NCI-H69 (cell line): Measurements from ENCODE around the gene FZD7.

Experiments used
- DNase-seq: peaks from one replicate; lab custom pipeline; 2025; lab: John Stamatoyannopoulos, UW

The FZD7 gene

DNA sequence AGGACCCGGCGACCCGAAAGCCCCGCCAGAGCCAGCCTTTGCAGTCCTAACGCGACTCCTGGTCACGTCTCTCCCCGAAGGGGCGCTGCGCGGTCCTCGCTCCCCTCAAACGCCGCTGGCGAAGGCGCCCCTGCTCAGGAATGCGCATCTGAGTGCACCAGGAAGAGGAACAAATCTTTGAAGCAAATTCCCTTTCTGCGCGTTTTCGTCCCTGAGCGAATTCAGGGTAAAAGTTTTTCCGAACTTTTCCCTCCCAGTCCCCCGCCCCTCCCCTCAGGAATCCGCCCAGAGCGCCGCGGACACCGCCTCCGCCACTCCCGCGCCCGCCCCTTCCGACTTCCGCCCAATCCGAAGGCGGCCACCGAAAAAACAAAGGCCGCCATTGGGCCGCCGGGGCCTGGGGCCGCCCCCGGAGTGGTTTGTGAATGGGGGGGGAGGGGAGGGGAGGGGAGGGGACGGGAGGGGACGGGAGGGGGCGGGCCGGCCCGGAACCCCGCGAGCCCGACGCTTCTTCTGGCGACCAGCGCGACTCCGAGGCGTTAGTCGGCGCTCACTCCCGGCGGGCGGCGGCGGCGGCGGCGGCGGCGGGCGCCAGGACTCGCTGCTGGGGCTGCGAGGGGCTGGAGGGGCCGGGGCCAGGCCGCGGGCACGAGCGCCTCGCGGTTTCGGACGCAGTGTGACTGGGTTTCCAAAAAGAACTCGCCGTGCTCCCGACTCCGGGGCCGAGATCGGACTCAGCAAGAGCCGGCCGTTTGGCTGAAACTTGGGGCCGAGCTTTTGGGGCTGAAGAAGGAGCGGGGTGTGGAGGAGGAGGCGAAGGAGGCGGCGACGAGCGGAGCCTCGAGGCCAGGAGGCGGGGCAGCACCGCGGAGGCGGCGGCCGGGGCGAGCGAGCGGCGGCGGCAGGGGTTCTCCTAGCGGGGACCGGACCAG, at the start of gene FZD7:
Gene FZD7 (plus strand): TSS at position 539 of the 932 bp plus-strand sequence. CDS start 793 bp downstream, outside the sequence.
- DNase-seq: peak; percentile 91

- no peak for DNase-seq
Observed at GRCh38 chr2:201984333-201984732, 49.3 kb upstream of the FZD7 start.

DNA sequence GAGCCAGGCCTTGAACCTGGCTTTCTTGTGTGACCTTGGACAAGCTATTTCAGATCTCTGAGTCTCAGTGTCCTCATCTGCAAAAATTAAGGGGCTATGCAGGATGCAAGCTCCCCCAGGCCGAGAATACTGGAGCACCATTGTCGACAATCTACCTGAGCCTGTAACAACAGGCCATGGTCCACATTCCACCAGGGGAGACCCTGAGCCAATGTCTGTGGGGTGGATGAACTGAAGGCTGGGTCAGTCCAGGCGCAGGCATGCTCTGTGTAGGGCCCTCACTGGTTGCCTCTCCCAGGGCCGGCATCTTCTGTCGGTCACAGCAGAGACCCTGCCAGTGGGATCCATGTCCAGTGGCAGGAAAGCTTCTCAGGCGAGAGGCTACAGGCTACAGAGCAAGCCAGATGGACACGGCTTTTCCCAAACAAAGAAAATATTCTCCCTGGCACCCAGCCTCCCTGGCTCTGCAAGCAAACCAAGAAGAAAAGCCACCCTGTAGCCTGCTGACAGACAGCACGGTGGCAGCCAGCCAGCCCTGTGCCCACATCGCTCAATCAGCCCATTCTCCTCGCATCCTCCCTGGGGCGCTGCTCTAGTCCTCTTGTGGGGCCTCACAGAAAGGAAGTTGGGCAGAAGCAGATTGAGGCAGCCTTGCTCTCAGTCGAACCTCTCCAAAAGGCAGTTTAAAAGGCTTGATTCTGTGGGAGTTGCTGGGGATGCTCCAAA, 48.7 kb upstream of the FZD7 start:
- peak; percentile 80 for DNase-seq

- DNase-seq: peak; percentile 25
Observed at GRCh38 chr2:201985728-201986462, 47.8 kb upstream of the FZD7 start.

DNA sequence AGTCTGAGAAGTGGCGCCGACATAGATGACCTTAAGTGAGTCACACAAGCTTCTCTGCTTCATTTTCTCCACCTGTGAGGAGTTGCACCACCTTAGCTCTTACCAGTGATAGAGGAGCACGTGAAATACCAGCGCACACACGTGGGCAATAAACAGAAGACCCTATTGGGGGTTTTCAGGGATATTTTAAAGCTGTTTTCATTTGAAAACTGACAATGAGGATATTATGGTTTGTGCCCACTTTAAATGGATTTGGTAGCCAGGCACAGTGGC, 47.3 kb upstream of the FZD7 start:
- DNase-seq: no peak

- DNase-seq: peak; percentile 29
Observed at GRCh38 chr2:201987426-201987825, 46.2 kb upstream of the FZD7 start.

GRCh38 chr2:201990069-201990468, 43.6 kb upstream of the FZD7 start:
- no peak for DNase-seq

DNA sequence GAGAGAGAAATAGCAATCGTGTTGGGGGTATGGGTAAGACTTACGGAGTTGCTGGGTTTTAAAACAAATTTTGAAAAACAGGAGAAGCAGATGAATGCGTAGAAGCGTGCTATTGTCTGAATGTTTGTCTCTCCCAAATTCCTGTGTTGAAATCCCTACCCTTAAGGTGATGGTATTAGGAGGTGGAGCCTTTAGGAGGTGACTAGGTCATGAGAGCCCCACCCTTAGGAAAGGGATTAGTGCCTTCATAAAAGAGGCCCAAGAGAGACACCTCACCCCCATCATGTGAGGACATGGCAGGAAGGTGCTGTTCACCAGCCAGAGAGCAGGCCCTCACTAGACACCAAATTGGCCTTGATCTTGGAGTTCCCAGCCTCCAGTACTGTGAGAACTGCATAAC, 40.7 kb upstream of the FZD7 start:
- no peak for DNase-seq

DNA sequence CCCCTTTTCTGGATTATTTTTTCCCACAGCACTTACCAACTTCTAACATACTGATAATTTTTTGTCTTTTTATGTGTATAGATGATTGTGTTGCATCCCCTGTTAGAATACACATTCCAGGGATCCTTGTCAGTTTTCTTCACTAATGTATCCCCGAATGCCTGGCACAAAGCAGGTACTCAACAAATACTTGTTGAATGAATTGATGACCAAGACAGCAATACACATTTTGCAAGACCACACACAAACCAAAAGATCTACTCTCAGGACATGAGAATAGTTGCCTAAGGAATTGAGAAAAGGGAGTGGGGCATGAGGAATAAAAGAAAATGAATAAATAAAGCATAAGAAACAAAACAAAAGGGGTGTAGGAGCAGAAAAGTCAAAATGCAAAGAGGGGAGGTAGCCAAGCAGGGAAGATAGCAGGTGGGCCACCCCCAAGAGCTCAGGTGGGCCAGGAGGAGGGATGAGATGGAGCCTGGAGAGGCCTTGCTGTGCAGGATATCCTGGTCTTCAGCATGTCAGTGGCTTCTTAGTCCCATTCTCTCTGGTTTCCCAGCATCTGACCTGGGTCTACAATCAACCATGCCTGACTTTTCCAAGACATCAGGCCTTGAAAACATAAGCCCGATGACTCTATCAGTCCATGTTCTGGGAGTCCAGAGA, 38.5 kb upstream of the FZD7 start:
- DNase-seq: no peak

GRCh38 chr2:201996006-201996405, 37.6 kb upstream of the FZD7 start:
- no peak for DNase-seq

GRCh38 chr2:201996679-201997314, 36.9 kb upstream of the FZD7 start:
- no peak for DNase-seq

GRCh38 chr2:201999279-201999678, 34.4 kb upstream of the FZD7 start:
- DNase-seq: no peak

DNA sequence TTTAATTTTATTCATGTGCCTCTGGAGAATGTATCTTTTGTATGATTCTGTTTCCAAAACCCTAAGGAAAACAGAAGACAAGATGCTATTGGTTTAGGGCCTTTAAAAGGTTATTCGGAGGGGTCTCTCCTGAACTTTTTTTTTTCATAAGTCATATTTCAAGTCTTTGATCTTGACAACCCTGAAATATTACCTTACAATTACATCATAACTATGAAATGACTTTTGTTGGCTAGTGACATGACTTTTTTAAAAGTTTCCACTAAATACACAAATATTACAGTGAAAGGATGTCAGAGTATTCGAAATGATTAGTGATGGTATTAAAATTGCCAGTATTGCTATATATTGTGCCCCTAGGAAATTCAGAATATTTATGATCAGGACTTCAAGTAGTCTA, 31.8 kb upstream of the FZD7 start:
- no peak for DNase-seq

DNA sequence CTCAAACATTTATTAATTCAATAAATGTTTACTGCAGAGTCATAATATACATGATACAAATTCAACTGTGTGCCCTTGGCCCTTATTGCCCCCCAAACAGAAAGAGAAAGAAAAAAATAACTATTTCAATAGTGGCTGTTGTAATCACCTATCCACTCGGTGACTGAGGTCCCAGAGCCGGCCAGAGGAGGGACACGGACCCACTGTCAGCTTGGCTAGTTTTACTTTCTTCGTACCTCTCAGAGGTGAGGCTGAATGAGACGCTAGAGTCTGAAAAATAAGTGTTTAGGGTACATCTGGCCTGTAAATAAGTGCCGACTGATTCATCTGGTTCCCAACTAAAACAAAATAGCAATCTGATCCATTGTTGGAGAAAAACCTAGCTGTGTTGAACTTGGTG, 31.3 kb upstream of the FZD7 start:
- DNase-seq: no peak

GRCh38 chr2:202005272-202005887, 28.3 kb upstream of the FZD7 start:
- DNase-seq: no peak

GRCh38 chr2:202006301-202006700, 27.4 kb upstream of the FZD7 start:
- no peak for DNase-seq

DNA sequence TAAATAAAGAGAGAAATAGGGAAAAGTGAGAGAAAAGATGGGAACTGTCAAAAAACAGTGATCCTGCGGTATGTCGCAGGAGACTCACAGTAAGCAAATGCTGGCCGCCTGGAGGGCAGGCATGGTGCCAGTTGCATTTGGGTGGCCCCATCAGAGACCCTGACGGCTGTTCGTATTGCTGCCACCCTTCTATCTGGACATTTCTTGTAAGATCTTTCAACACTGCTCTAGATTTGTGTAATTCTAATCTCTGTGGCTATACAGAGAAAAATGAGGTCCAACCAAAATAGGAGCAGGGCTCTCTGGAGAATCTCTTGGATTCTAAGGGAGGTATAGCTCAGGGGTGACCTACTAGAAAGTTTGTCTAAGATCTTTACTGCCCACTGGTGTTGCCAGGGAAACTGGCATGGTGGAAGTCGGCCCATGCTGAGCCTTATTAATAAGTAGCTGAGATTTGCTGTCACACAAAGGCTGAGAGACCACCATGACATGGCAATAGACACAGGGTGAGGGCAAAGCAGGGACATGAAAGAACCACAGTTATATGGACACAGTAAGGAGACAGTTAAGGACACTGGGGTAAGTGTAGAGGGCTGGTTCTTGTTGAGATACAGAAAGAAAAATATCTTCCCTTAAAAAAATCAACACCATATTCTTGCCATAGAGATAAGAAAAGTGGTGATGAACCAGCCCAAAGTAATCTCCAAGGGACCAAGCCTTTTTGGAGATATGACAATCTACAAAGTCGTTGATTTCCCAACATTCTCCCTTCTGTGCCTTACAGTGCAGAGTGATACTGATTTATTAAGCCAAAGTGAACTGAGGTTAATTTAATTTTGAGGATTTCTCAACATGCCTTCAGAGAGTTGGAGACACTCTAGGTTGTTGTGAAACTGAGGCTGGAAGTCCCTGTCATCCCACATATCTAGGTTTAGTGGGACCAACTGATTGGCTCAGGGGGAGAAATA, 26.4 kb upstream of the FZD7 start:
- no peak for DNase-seq

DNA sequence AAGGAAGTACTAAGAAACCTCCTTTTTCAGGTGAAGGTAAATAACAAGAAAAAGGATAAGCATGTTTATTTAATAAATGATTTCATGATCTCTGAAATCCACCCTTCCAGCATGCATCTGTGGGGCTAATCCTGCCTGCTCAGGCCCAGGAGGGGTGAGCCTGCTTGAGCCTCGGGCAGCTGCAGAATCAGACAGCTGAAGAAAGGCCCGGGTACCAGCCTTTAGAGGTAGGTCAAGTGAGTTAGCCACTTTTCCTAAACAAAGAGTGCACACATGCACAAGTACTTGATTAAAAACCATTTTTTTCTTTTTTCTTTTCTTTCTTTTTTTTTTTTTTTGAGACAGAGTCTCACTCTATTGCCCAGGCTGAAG, 25.7 kb upstream of the FZD7 start:
- DNase-seq: no peak

DNA sequence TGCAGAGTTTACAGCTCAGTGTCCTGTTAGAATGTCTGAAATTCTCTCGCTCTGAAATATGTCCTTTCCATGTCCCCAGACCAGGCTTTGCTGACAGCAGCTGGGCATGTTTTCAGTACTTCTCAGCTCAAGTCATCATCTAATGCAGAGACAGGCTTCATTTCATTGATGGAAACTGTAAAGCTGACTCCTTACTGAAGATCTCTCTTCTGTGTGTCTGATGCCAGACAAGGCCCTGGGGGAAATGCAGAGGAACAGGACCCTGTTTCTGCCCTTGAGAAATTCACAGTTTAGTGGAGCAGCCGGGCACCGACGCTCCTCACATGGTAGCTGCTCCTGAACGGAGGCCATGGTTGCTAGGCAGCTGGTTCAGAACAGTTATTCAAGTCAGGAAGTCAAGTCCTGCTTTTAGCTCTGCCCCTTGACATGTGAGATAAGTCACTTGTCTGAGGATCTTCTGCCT, 24.6 kb upstream of the FZD7 start:
- DNase-seq: no peak

DNA sequence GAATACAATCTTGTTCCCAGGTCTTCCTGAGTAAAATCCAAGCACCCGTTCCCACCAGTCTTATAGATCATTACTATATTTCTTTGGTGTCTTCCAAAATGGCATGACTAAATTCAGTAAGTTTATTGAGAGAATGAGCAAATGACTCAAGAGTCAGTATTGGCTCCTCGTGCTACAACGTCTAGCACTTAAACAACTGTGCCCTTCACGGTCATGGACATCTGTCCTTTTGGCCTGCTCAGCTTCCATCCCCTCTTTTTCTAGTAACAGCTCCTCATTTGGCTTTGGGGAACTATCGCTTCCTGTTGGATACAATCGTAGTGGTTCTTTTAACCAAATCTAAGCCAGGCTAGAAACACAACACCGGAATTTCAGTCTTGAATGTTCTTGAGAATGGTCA, 24.1 kb upstream of the FZD7 start:
- no peak for DNase-seq
